Dendritic cell treated with granulocyte-macrophage colony-stimulating factor and Interleukin-4, amounts not matched to agents 40 ng/mL and 50 ng/mL, for 4 days (primary cell): ENCODE data around the gene PPP1R11.

Experiments used
- H3K27ac Mint-ChIP-seq: one replicate; pipeline ENCODE4 v1.8.0; 2022; ENCODE audit warnings: mild to moderate bottlenecking, mixed read lengths
- H3K27me3 Mint-ChIP-seq: one replicate; pipeline ENCODE4 v1.8.0; 2022; ENCODE audit warnings: mild to moderate bottlenecking, mixed read lengths
- H3K36me3 Mint-ChIP-seq: one replicate; pipeline ENCODE4 v1.8.0; 2022; ENCODE audit warnings: low read depth, mixed read lengths
- H3K4me1 Mint-ChIP-seq: one replicate; pipeline ENCODE4 v1.8.0; 2022; ENCODE audit warnings: low read depth, mixed read lengths
- H3K4me3 Mint-ChIP-seq: one replicate; pipeline ENCODE4 v1.8.0; 2022; ENCODE audit warnings: mild to moderate bottlenecking, moderate library complexity, mixed read lengths
- H3K9me3 Mint-ChIP-seq: one replicate; pipeline ENCODE4 v1.8.0; 2022; ENCODE audit warnings: mixed read lengths
- intact Hi-C: fragments of 100-400 bp; cut with micrococcal nuclease; formaldehyde crosslinking; loops from one replicate; pipeline ENCODE4 v1.15.0; 2022

The PPP1R11 gene

DNA sequence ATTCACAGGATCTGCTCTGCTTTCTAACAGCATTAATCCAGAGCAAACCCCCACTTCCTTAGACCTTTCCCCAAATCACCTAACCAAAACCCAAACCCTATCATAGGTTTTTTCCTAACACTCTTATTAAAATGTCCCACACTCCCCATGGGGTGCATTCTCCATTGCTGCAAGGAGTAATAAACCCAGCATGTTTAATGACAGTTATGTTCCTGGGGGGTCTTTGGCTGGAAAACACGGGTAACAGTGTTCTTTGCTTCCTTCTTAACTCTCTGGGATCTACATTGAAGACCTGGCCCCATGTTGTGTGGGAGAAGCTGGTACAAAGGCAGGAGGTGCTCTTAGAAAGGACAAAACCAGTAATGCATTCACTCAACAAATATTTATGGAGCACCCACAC lies 29.8 kb downstream of the PPP1R11 start:
- H3K4me3 Mint-ChIP-seq, result no peak overlapping the region
- no peaks in the 10 kb centered on the region for H3K9me3 Mint-ChIP-seq
- H3K36me3 Mint-ChIP-seq, result no peaks in the 10 kb centered on the region
- H3K27ac Mint-ChIP-seq, result no peak overlapping the region
- intact Hi-C loops, result no loop called here
- peaks cover 86% of the 10 kb centered on the region for H3K27me3 Mint-ChIP-seq
- peaks cover 24% of the 10 kb centered on the region for H3K4me1 Mint-ChIP-seq

- no peak overlapping the region for H3K27ac Mint-ChIP-seq
Measured at GRCh38 chr6:30097902-30098768, 31.1 kb downstream of the PPP1R11 start.

GRCh38 chr6:30100154-30100553 lies 33.2 kb downstream of the PPP1R11 start:
- intact Hi-C loops, result no loop called here
- peaks cover 78% of the 10 kb centered on the region for H3K27me3 Mint-ChIP-seq

More at GRCh38 chr6:30097902-30098768, 31.1 kb downstream of the PPP1R11 start:
- Mint-ChIP-seq H3K4me3 (no peak overlapping the region), H3K9me3 (no peaks in the 10 kb centered on the region), H3K27me3 (peaks cover 75% of the 10 kb centered on the region), H3K4me1 (peaks cover 37% of the 10 kb centered on the region), H3K36me3 (no peaks in the 10 kb centered on the region)
- intact Hi-C loops, result no loop called here

DNA sequence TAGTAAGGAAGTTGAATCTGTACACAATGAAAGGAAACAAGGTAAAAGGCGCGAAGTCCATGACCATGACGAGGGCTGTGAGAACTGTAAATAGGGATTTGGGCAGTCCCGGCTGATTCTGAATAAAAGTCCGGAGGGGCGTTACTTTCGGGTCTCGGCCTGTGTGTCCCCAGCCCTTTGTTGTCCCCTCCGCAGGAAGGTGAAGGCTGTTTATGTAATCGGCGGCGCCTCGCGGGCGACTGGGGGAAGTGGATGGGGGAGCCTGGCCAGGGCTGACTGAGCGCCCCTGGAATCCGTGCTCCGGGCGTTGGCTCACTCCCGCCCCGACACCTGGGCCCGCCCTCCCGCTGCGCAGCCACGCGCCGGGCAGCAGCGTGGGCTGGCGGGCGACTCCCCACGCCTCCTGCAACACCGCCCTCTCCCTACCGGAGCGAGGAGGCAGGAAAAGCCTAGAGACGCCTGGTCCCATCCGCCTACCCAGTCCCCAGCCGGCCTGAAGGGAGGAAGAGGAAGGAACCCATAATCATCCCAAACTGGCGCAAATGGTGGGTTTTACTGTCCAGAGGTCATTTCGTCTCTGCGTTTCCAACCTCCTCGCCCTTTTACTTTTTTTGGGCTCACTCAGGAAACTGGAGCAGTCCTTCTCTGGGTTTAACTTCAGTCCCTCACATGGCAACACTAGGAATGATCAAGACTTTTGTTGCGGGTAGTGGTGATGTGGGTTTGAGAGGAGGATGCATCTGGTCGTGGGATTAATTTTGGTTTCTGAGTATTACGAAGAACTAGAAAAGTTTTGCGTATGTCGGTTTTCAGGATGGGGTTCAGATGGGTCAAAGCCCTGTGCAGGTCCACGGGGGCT lies 33.8 kb downstream of the PPP1R11 start:
- peak overlapping the region; percentile 73 for H3K4me3 Mint-ChIP-seq

More at GRCh38 chr6:30100154-30100553, 33.2 kb downstream of the PPP1R11 start:
- Mint-ChIP-seq H3K27ac (no peak overlapping the region), H3K36me3 (no peaks in the 10 kb centered on the region), H3K4me3 (peak overlapping the region; percentile 46), H3K9me3 (no peaks in the 10 kb centered on the region), H3K4me1 (peaks cover 38% of the 10 kb centered on the region)

GRCh38 chr6:30101444-30102413 lies 34.7 kb downstream of the PPP1R11 start:
- Mint-ChIP-seq H3K4me1 (peaks cover 38% of the 10 kb centered on the region), H3K36me3 (no peaks in the 10 kb centered on the region), H3K4me3 (peak overlapping the region; percentile 73), H3K27me3 (peaks cover 75% of the 10 kb centered on the region), H3K27ac (peak overlapping the region; percentile 59), H3K9me3 (no peaks in the 10 kb centered on the region)
- intact Hi-C loops, result loop anchor here (2.0 kb wide), 1 partner anchor 41 kb away; the partner anchor contains the start of gene POLR1H

More for the DNA sequence above, 33.8 kb downstream of the PPP1R11 start:
- Mint-ChIP-seq H3K27me3 (peaks cover 74% of the 10 kb centered on the region), H3K4me1 (peaks cover 38% of the 10 kb centered on the region), H3K27ac (no peak overlapping the region), H3K36me3 (no peaks in the 10 kb centered on the region), H3K9me3 (no peaks in the 10 kb centered on the region)
- intact Hi-C loops, result no loop called here

DNA sequence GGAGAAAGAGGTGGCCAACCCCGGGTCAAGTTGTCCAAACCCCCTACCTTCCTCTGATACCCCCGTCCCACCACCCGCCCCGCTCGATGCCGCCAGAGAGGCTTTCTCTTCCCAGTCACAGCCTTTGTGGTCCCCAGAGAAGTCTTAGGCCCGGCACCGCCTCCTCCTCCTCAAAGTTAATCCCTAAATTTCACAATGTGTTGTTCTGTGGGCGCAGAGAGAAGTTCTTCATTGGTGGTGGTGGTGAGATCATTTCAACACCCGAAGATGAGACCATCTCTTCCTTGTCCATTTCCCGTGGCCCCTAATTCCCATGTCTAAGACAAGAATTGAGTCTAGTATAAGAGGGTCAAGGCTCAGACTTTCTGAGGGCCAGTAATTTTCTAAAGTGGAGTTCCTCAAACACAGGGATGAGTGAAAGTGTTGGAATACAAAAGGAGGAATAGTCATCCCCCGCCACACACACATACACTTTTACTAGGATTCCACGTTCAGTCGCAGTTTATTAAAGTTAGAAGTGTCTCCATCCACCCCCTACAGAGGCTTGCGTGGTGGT lies 35.5 kb downstream of the PPP1R11 start:
- intact Hi-C loops, result loop anchor here (2.0 kb wide), 1 partner anchor 42 kb away; the partner anchor contains the start of gene POLR1H
- H3K4me3 Mint-ChIP-seq, result peak overlapping the region; percentile 73
- H3K36me3 Mint-ChIP-seq, result no peaks in the 10 kb centered on the region
- H3K4me1 Mint-ChIP-seq, result peaks cover 40% of the 10 kb centered on the region
- no peaks in the 10 kb centered on the region for H3K9me3 Mint-ChIP-seq
- H3K27me3 Mint-ChIP-seq, result peaks cover 69% of the 10 kb centered on the region
- H3K27ac Mint-ChIP-seq, result peak overlapping the region; percentile 59

DNA sequence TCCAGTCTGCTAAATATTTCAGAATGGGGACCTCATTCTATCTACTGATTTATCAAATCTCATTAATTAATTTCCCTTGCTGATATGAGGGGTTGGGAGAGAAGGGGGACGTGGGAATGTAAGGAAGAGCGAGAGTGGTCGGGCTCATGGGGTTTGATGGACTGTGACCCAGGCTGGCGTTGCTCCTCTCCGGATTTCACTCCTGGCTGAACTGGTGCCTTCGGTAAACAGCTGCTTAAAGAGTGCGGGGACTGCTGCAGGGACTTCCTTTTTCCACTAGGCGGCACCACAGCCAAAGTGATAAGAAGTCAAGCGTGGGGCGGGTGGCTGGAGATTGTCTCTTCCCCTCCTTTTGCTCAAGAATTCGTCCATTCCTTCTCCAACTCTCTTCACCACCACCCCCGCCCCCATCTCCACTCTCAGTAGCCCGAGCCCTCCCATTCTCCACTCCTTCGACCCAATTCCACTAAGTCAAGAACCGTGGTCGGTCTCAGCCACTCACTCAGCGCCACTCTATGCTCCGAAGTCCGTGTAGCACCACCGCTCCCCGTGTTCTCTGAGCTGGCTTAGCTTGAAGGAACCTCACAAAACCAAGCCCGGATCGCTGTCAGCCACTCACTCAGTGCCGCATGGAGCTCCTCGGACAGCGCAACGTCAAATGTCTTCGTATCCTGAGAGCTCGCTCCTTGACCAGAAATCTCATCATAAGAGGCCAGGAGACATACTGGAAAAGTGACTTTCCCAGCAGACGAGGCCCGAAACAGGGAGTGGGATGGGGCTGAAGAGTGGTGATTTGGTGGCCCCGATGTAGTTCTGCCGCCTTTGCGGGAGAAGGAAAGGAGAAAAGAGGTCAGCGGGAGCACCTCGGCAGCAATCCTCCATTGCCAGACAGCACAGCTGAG lies 36.2 kb downstream of the PPP1R11 start:
- Mint-ChIP-seq H3K9me3 (no peaks in the 10 kb centered on the region), H3K27ac (peak overlapping the region; percentile 59), H3K4me1 (peaks cover 48% of the 10 kb centered on the region), H3K27me3 (peaks cover 68% of the 10 kb centered on the region), H3K36me3 (no peaks in the 10 kb centered on the region), H3K4me3 (peak overlapping the region; percentile 77)
- intact Hi-C loops, result loop anchor here (1.0 to 2.0 kb wide), 3 partner anchors 28 to 67 kb away; partner anchors contain the start of gene POLR1H

DNA sequence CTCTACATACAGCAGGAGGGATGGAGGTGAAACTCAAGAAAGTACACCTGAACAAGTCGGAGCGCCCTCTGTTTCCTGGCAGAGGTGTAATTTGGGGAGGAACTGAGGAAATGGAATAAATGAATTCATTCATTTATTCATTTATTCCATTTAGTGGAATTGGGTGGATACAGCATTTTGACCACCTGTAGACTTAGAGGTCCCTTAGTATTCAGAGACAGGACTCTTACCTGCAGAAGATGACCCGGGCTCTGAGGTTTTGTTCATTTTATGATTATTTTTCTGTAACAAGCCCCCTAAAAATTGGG lies 36.8 kb downstream of the PPP1R11 start:
- H3K27me3 Mint-ChIP-seq, result peaks cover 68% of the 10 kb centered on the region
- H3K36me3 Mint-ChIP-seq, result no peaks in the 10 kb centered on the region
- intact Hi-C loops, result loop anchor here (1.0 to 2.0 kb wide), 3 partner anchors 27 to 66 kb away; partner anchors contain the start of gene POLR1H
- H3K4me1 Mint-ChIP-seq, result peaks cover 54% of the 10 kb centered on the region
- H3K9me3 Mint-ChIP-seq, result no peaks in the 10 kb centered on the region
- H3K27ac Mint-ChIP-seq, result no peak overlapping the region
- H3K4me3 Mint-ChIP-seq, result no peak overlapping the region

- peaks cover 64% of the 10 kb centered on the region for H3K27me3 Mint-ChIP-seq
- intact Hi-C loops, result no loop called here
- H3K4me3 Mint-ChIP-seq, result no peak overlapping the region
- peaks cover 56% of the 10 kb centered on the region for H3K4me1 Mint-ChIP-seq
- no peaks in the 10 kb centered on the region for H3K36me3 Mint-ChIP-seq
- H3K9me3 Mint-ChIP-seq, result no peaks in the 10 kb centered on the region
- H3K27ac Mint-ChIP-seq, result no peak overlapping the region
Measured at GRCh38 chr6:30104661-30105060, 37.7 kb downstream of the PPP1R11 start.

DNA sequence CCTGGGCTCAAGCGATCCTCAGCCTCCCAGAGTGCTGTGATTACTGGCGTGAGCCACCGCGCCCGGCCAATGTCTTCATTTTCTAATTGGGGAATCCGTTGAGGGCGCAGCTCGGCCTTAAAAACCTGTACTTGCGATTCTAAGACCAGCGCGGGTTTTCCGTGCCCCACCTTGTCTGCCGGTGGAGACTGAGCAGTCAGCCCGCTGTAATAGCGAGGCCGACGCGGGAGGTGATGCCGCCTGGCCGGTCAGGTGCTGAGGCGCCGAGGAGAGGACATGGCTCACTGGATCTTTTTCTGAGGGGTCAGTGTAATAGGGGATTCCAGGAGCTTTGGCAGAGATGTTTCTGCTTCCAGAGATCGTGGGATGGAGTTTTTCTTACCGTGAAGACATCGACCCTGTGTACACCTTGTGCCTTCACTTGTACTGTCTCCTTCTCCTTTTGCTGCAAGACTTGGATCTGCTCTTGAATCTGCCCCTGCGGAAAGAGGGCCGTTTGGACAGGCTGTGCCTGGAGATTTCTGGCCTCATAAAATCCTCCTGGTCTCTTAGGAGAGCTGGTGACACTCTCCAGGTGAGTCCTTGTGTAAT lies 44.4 kb downstream of the PPP1R11 start:
- H3K4me1 Mint-ChIP-seq, result peaks cover 30% of the 10 kb centered on the region
- intact Hi-C loops, result no loop called here
- H3K36me3 Mint-ChIP-seq, result no peaks in the 10 kb centered on the region
- H3K4me3 Mint-ChIP-seq, result no peak overlapping the region
- H3K27me3 Mint-ChIP-seq, result peaks cover 61% of the 10 kb centered on the region
- no peak overlapping the region for H3K27ac Mint-ChIP-seq
- no peaks in the 10 kb centered on the region for H3K9me3 Mint-ChIP-seq

GRCh38 chr6:30112402-30112994 lies 45.5 kb downstream of the PPP1R11 start:
- Mint-ChIP-seq H3K36me3 (no peaks in the 10 kb centered on the region), H3K4me1 (peaks cover 28% of the 10 kb centered on the region), H3K4me3 (no peak overlapping the region), H3K27me3 (peaks cover 62% of the 10 kb centered on the region), H3K9me3 (no peaks in the 10 kb centered on the region), H3K27ac (no peak overlapping the region)
- intact Hi-C loops, result no loop called here
